Activated naive CD4-positive, alpha-beta T cell treated with anti-CD3 and anti-CD28 coated beads, Interleukin-2, amount 50 U/mL, for 24 hours (primary cell): Measurements from ENCODE around the gene HESX1.

Experiments used
- H3K27ac Mint-ChIP-seq: one replicate; pipeline ENCODE4 v1.8.0; 2021; ENCODE audit warnings: mild to moderate bottlenecking, mixed read lengths
- H3K27me3 Mint-ChIP-seq: one replicate; pipeline ENCODE4 v1.8.0; 2021; ENCODE audit warnings: mixed read lengths
- H3K36me3 Mint-ChIP-seq: one replicate; pipeline ENCODE4 v1.8.0; 2021; ENCODE audit warnings: mixed read lengths
- H3K4me1 Mint-ChIP-seq: one replicate; pipeline ENCODE4 v1.8.0; 2021; ENCODE audit warnings: mixed read lengths
- H3K4me3 Mint-ChIP-seq: one replicate; pipeline ENCODE4 v1.8.0; 2021; ENCODE audit warnings: mild to moderate bottlenecking, mixed read lengths
- H3K9me3 Mint-ChIP-seq: one replicate; pipeline ENCODE4 v1.8.0; 2021; ENCODE audit warnings: mixed read lengths

Gene HESX1

DNA sequence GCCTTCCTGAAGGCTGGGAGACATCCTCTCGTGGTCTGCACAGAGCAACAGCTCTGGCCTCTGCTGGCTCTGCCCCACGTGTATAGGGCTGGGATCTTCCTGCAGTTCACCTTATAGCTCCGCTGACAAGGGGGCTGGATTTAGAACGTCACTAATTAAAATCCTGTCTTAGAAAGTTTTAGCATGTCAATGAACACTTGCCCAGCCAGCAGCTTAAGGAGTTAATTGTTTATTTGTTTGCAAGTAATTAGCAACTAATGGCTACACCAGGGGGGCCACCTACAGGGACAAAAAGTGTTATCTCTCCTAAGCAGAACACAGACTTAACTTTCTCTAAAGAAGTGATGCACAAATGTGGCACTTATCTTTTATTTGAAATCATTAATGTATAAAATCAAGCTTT lies at the start of gene HESX1:
TSS of gene HESX1 (minus strand) at position 84 of the 403 bp plus-strand sequence. CDS start at position 24, 60 bp downstream.
- Mint-ChIP-seq H3K36me3 (no peaks in the 10 kb centered on the region), H3K9me3 (no peaks in the 10 kb centered on the region), H3K4me1 (no peaks in the 10 kb centered on the region), H3K4me3 (no peak within 1 kb of the TSS), H3K27ac (no peak within 1 kb of the TSS), H3K27me3 (no peaks in the 10 kb centered on the region)

DNA sequence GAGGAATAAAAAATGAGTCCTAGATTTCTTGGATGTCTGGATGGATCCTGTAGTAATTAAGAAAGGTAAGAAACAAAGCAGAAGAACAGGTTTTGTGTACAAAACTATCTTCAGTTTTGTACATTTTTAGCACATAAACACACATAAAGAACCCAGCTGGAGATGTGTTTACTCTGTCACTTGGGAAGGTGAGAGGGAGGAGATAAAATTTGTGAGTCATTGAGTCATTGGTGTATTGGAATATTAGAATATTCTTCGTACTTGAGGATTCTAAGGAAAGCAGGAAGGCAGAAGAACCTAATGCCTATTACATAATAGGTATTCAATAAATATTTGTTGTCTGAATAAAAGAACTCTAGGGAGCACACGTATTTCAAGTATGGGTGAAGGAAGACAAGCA lies 45.2 kb upstream of the HESX1 start:
- Mint-ChIP-seq H3K9me3 (no peaks in the 10 kb centered on the region), H3K4me1 (no peaks in the 10 kb centered on the region), H3K4me3 (no peak overlapping the region), H3K27me3 (no peaks in the 10 kb centered on the region), H3K36me3 (peaks cover 22% of the 10 kb centered on the region), H3K27ac (no peak overlapping the region)

GRCh38 chr3:57234613-57235575 lies 35.1 kb upstream of the HESX1 start:
- H3K4me3 Mint-ChIP-seq, result no peak overlapping the region
- no peak overlapping the region for H3K27ac Mint-ChIP-seq
- no peaks in the 10 kb centered on the region for H3K9me3 Mint-ChIP-seq
- peaks cover 8% of the 10 kb centered on the region for H3K36me3 Mint-ChIP-seq
- H3K4me1 Mint-ChIP-seq, result peaks cover 21% of the 10 kb centered on the region
- H3K27me3 Mint-ChIP-seq, result no peaks in the 10 kb centered on the region

DNA sequence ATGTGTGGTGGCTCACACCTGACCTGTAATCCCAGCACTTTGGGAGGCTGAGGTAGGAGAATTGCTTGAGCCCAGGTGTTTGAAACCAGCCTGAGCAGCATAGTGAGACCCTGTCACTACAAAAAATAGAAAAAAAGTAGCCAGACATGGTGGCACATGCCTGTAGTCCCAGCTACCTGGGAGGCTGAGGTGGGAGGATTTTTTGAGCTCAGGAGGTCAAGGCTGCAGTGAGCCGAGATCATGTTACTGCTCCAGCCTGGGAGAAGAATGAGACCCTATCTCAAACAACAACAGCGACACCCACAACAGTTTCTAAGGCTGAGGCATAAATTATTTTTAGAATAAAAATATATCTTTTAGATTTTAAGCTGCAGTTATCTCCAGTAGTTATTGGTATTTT lies 34.0 kb upstream of the HESX1 start:
- H3K27ac Mint-ChIP-seq, result no peak overlapping the region
- no peak overlapping the region for H3K4me3 Mint-ChIP-seq
- H3K9me3 Mint-ChIP-seq, result no peaks in the 10 kb centered on the region
- peaks cover 31% of the 10 kb centered on the region for H3K4me1 Mint-ChIP-seq
- H3K36me3 Mint-ChIP-seq, result peaks cover 4% of the 10 kb centered on the region
- H3K27me3 Mint-ChIP-seq, result no peaks in the 10 kb centered on the region

- peaks cover 36% of the 10 kb centered on the region for H3K4me1 Mint-ChIP-seq
- H3K27me3 Mint-ChIP-seq, result no peaks in the 10 kb centered on the region
- no peaks in the 10 kb centered on the region for H3K9me3 Mint-ChIP-seq
- no peaks in the 10 kb centered on the region for H3K36me3 Mint-ChIP-seq
- H3K27ac Mint-ChIP-seq, result no peak overlapping the region
- H3K4me3 Mint-ChIP-seq, result peak overlapping the region; percentile 19
Measured at GRCh38 chr3:57230006-57230405, 30.2 kb upstream of the HESX1 start.

DNA sequence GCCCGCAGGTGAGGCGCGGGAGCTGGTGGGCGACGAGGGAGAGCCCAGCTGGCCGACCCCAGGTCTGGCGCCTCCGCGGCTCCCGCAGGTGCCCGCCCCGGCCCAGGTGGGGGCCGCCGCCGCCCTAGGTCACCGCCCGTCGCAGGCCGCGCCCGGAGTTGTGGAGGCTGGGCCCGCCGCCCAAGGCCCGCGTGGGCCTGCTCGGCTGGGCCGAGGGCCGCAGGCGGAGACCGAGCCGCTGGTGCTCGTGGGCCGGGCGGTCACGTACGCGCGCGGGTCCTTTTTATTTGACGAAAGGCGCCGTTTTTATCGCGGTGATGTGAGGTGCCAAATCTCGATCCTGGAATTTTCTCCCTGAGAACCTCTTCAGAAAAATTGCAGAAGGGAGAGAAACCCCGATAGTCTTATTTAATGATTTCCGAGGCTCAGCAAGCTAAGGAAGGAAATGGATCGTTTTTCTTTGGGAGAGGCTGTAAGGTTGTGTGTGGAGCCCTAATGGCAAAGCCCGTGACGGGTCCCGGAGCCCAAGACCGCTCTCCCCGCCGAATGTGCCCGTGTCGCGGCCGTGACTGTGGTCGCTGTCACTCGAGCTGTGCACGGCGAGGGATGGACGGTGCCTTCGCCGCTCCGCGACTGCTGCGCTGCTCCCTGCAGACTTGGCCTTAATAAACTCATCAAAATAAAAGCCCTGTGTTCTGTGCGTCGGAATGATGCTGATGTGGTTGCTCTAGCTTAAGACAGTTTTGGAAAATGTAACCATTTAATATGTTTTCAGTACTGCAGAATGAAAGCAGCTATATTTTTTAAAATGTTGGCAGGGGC lies 28.4 kb upstream of the HESX1 start:
- Mint-ChIP-seq H3K4me1 (peaks cover 31% of the 10 kb centered on the region), H3K4me3 (peak overlapping the region; percentile 91), H3K27me3 (no peaks in the 10 kb centered on the region), H3K9me3 (no peaks in the 10 kb centered on the region), H3K27ac (peak overlapping the region; percentile 81), H3K36me3 (no peaks in the 10 kb centered on the region)

- Mint-ChIP-seq H3K36me3 (no peaks in the 10 kb centered on the region), H3K4me3 (peak within 1 kb of the TSS; percentile 91), H3K27ac (peak within 1 kb of the TSS; percentile 81), H3K9me3 (no peaks in the 10 kb centered on the region), H3K4me1 (peaks cover 29% of the 10 kb centered on the region), H3K27me3 (no peaks in the 10 kb centered on the region)
Measured at GRCh38 chr3:57227204-57227929, 27.6 kb upstream of the HESX1 start, which contains the start of gene APPL1. Gene APPL1, plus strand, starts transcription at chr3:57227729. Its CDS starts 155 bp downstream, at chr3:57227884.

- Mint-ChIP-seq H3K27me3 (no peaks in the 10 kb centered on the region), H3K36me3 (no peaks in the 10 kb centered on the region), H3K27ac (no peak overlapping the region), H3K9me3 (no peaks in the 10 kb centered on the region), H3K4me3 (peak overlapping the region; percentile 56), H3K4me1 (peaks cover 26% of the 10 kb centered on the region)
Measured at GRCh38 chr3:57226176-57226575, 26.4 kb upstream of the HESX1 start.

DNA sequence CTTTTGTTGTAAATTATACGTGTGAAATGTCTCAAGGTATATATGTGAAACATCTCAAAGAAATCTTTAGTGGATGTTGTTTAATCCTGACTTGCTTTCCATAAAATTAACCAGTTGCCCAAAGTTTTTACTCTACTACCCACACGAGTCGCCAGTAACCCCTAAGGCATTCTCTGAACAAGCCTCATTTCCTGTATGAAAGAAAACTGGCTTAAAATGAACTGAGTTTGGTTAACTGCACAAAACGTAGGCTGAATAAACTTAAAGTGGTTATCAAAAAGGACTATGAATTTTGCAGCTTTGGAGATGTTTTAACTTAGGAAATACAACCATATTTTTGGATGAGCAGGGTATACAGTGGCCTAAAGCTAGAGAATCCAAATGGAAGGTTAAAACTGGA lies 25.1 kb upstream of the HESX1 start:
- Mint-ChIP-seq H3K27me3 (no peaks in the 10 kb centered on the region), H3K9me3 (no peaks in the 10 kb centered on the region), H3K27ac (no peak overlapping the region), H3K4me3 (no peak overlapping the region), H3K36me3 (no peaks in the 10 kb centered on the region), H3K4me1 (peaks cover 20% of the 10 kb centered on the region)

DNA sequence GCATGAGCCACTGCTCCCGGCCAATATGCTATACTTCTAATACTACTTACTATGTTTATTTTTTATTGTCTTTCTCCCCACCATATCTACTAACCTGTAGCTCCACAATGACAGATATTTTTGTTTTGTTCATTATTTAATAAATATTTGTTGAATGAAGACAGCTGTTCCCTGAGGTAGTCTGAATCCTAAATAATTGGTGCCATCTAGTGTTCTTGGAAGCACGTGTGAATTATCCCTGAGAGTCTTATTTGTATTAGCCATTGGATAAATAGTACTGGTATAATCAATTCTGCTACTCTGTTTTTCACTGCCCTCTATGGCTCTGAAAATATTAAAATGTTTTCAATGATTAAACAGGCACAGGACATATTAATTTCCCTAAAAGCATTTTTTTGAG lies 22.1 kb upstream of the HESX1 start:
- H3K4me1 Mint-ChIP-seq, result peaks cover 3% of the 10 kb centered on the region
- no peaks in the 10 kb centered on the region for H3K27me3 Mint-ChIP-seq
- H3K9me3 Mint-ChIP-seq, result no peaks in the 10 kb centered on the region
- no peak overlapping the region for H3K4me3 Mint-ChIP-seq
- H3K27ac Mint-ChIP-seq, result no peak overlapping the region
- no peaks in the 10 kb centered on the region for H3K36me3 Mint-ChIP-seq

- no peak overlapping the region for H3K27ac Mint-ChIP-seq
- no peaks in the 10 kb centered on the region for H3K9me3 Mint-ChIP-seq
- H3K4me3 Mint-ChIP-seq, result no peak overlapping the region
- H3K27me3 Mint-ChIP-seq, result no peaks in the 10 kb centered on the region
- no peaks in the 10 kb centered on the region for H3K36me3 Mint-ChIP-seq
- H3K4me1 Mint-ChIP-seq, result no peaks in the 10 kb centered on the region
Measured at GRCh38 chr3:57206423-57206822, 6.6 kb upstream of the HESX1 start.

GRCh38 chr3:57194641-57195040 lies 5.1 kb downstream of the HESX1 start:
- H3K36me3 Mint-ChIP-seq, result no peaks in the 10 kb centered on the region
- H3K4me1 Mint-ChIP-seq, result no peaks in the 10 kb centered on the region
- H3K9me3 Mint-ChIP-seq, result no peaks in the 10 kb centered on the region

GRCh38 chr3:57192028-57192427 lies 7.8 kb downstream of the HESX1 start:
- no peak overlapping the region for H3K4me3 Mint-ChIP-seq
- no peaks in the 10 kb centered on the region for H3K36me3 Mint-ChIP-seq
- peaks cover 4% of the 10 kb centered on the region for H3K27me3 Mint-ChIP-seq
- H3K4me1 Mint-ChIP-seq, result no peaks in the 10 kb centered on the region
- H3K27ac Mint-ChIP-seq, result no peak overlapping the region
- H3K9me3 Mint-ChIP-seq, result no peaks in the 10 kb centered on the region

More at GRCh38 chr3:57194641-57195040, 5.1 kb downstream of the HESX1 start:
- H3K4me3 Mint-ChIP-seq, result no peak overlapping the region
- no peak overlapping the region for H3K27ac Mint-ChIP-seq
- H3K27me3 Mint-ChIP-seq, result peaks cover 4% of the 10 kb centered on the region

DNA sequence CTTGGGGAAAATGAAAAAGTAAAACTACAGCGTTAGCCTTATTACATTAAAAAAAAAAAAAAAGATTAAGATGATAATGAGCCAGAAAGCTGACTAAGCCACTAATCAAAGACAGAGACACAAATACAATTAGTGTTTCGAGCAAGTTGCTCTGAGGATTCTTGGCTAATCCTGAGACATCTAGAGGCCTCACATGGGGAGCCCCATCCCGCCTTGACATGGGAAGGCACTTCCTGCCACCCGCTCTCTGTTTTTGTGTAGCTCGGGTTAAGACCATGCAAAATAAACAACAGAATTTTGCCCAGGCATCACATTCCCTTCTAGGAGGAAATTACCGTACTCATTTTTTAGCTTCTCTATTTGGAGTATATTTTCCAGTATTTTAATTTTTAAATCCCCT lies 15.3 kb downstream of the HESX1 start:
- H3K4me3 Mint-ChIP-seq, result no peak overlapping the region
- H3K27me3 Mint-ChIP-seq, result no peaks in the 10 kb centered on the region
- no peaks in the 10 kb centered on the region for H3K4me1 Mint-ChIP-seq
- no peaks in the 10 kb centered on the region for H3K36me3 Mint-ChIP-seq
- H3K9me3 Mint-ChIP-seq, result no peaks in the 10 kb centered on the region
- H3K27ac Mint-ChIP-seq, result no peak overlapping the region
